ENCODE data around the gene IGF2.

IGF2 gene

GRCh38 chr11:2169626-2170570, 30.7 kb upstream of the IGF2 start:
- no peak for FAIRE-seq
- DNase-seq (ENCODE audit: low spot score) = no peak

- FAIRE-seq (no peak), DNase-seq (ENCODE audit: low spot score) (no peak)
These were observed 29.8 kb upstream of the IGF2 start for GRCh38 chr11:2169005-2169378.

- FAIRE-seq = no peak
- DNase-seq (ENCODE audit: low spot score) = no peak
These were observed 29.3 kb upstream of the IGF2 start for GRCh38 chr11:2168286-2169004.

DNA sequence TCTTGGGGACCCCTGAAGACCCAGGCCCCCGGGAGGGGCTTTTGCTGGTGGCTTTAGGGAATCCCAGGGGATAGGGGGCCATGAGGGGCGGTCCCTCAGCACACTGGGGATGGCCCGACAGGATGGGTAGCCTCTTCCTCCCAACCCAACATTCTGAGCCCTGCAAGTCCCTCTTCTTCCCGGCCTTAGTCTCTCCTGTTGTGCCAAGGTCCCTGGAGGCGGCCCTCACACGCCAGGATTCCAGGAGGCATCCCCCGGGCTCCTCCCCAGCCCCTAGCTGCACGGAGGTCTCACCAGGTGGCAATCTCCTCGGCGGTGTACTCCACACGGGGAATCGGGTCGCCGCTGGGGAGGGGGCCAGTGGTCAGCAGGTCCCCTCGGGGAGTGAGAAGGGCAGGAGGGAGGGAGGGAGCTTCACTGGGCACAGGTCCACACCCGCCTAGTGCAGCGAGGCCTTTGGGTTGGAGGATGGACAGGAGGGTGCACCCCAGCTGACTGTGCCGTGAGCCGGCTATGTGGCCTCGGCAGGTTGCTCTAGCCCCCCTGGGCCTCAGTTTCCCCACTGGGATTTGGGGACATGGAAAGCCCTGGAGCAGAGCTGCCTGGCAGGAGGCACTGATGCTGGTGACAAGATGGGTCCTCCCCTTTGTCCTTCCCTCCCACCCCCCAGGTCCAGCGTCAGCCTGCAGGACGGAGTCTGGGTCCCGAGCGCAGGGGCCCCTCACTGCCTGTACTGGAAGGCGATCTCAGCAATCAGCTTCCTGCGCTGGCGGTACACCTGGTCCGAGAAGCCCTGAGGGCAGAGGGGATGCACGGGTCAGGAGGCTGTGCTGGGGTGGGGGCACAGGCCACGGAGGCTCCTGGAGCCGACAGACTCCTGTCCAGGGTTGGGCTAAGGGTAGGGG, 28.2 kb upstream of the IGF2 start:
- no peak for DNase-seq (ENCODE audit: low spot score)
- FAIRE-seq = no peak

DNA sequence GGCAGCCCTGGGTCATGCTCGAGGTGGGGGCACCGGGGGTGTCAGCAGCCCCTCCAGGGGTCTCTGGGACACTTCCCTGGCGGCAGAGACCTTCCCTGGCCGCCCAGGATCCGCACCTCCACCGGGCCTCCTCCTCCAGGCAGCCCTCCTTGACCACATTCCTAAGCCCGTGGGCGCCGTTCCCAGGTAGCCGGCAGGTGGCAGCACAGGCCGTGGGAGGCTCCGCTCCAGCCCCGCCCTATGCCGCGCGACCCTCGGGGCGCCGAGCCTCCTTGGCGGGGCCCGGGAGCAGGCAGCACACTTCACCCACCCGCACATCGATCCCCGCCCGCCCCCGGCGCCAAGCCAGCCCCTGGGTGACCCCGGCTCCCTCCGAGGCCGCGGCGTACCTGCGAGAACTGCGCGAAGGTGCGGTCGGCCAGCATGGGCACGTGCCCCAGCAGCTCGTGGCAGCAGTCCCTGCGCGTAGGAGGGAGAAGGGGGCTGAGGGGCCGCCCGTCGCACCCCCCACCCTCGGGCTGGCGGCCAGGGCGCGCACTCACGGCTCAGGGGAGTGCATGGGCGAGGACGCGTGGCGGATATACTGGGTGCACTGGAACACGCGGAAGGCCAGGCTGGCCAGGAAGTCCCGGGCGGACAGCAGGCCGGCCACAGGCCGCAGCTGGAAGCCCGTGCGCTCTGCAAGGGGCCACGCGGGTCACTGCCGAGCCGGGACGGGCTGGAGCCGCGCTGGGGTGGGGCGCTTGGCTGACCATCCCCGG, 27.1 kb upstream of the IGF2 start:
- no peak for FAIRE-seq
- no peak for DNase-seq (ENCODE audit: low spot score)

- FAIRE-seq (no peak), DNase-seq (ENCODE audit: low spot score) (no peak)
These were observed 26.4 kb upstream of the IGF2 start for GRCh38 chr11:2165571-2165970.

DNA sequence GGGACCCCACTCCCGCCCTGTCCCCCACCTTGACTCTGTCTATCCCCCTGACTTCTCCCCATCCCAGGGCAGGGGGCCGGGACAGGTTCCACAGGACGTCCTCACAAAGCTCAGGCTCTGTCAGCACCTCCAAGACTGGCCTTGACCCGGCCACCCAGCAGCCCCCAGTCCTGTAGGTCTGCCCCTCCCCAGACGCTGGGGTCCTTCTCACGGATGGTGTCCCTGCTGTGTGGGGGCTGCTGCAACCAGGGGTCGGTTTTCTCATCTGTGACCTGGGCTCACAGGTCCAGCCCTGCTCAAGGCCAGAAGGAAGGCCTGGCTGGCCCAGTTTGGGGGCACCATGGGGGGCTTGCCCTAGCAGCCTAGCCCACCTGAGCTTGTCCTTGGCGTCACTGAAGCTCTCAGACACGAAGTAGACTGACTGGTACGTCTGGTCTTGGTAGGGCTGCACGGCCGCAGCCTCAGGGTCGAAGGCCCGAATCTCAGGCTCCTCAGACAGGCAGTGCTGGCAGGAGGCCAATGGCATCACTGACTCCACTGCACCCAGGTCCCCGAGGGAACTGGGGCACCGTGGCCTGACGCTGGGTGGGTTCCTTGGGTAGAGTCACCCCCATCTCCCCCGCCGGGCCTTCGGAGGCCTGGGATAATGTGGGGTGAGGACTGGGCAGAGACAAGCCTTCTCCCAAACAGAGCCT, 25.8 kb upstream of the IGF2 start:
- DNase-seq (ENCODE audit: low spot score) = no peak
- FAIRE-seq = no peak

DNA sequence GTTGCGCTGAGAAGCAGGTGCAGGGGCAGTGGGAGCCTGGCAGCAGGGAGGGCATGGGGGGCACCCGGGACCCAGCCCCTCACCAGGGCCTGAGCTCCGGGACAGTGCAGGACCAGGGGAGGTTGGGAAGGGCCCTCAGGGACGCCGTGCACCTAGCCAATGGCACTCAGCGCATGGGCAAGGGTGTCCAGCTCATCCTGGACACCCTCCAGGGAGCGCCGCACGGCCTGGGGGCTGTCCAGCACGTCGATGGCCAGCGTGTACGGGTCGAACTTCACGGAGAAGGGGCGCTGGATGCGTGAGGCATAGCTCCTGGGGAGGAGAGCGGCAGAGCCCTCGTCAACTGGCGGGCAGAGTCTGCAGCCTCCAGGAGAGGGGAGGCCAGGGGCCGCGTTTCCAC, 24.9 kb upstream of the IGF2 start:
- no peak for FAIRE-seq
- DNase-seq (ENCODE audit: low spot score) = no peak

- FAIRE-seq (no peak), DNase-seq (ENCODE audit: low spot score) (no peak)
These were observed 24.3 kb upstream of the IGF2 start for GRCh38 chr11:2163428-2163978.

- DNase-seq (ENCODE audit: low spot score) (no peak), FAIRE-seq (no peak)
These were observed 21.6 kb upstream of the IGF2 start, which contains the start of gene INS for GRCh38 chr11:2160736-2161259. Gene INS (minus strand): TSS chr11:2161209. CDS start chr11:2160971, 238 bp downstream.

DNA sequence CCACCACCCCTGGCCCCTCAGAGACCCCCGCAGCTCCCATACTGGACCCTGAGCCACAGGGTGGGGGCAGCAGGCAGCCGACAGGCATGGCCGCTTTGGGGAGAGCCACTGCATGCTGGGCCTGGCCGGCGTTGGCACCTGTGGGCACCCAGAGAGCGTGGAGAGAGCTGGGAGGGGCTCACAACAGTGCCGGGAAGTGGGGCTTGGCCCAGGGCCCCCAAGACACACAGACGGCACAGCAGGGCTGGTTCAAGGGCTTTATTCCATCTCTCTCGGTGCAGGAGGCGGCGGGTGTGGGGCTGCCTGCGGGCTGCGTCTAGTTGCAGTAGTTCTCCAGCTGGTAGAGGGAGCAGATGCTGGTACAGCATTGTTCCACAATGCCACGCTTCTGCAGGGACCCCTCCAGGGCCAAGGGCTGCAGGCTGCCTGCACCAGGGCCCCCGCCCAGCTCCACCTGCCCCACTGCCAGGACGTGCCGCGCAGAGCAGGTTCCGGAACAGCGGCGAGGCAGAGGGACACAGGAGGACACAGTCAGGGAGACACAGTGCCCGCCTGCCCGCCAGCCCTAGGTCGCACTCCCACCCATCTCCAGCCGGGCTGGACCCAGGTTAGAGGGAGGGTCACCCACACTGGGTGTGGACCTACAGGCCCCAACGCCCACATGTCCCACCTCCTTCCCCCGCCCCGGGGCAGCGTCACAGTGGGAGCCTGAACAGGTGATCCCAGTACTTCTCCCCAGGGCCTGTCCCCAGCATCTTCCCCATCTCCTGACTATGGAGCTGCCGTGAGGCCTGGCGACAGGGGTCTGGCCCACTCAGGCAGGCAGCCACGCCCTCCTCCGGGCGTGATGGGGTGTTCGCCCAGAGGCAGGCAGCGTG, 20.6 kb upstream of the IGF2 start:
- FAIRE-seq (no peak), DNase-seq (ENCODE audit: low spot score) (no peak)

- FAIRE-seq (no peak), DNase-seq (ENCODE audit: low spot score) (no peak)
These were observed 19.8 kb upstream of the IGF2 start for GRCh38 chr11:2158966-2159365.

DNA sequence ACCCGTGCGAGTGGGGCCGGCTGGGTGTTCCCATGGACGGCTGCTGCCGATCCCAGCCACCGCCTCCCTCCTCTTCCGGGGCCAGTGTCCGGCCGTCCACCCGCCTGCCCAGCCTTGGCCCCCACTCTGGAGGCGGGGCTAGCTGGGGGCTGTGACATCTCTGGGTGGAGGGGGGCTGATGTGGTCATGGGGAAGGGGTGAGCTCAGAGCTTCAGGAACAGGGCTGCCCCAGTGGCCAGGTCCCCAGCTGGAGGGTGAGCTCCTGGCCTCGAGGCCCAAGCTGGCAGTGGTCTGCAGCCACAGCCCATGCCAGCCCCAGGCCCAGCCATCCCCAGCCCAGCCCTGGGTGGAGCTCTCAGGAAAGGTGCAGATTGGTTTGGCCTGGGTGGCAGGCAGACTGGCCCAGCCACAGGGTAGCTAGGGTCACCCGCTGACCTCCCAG, 19.1 kb upstream of the IGF2 start:
- no peak for FAIRE-seq
- DNase-seq (ENCODE audit: low spot score) = no peak

DNA sequence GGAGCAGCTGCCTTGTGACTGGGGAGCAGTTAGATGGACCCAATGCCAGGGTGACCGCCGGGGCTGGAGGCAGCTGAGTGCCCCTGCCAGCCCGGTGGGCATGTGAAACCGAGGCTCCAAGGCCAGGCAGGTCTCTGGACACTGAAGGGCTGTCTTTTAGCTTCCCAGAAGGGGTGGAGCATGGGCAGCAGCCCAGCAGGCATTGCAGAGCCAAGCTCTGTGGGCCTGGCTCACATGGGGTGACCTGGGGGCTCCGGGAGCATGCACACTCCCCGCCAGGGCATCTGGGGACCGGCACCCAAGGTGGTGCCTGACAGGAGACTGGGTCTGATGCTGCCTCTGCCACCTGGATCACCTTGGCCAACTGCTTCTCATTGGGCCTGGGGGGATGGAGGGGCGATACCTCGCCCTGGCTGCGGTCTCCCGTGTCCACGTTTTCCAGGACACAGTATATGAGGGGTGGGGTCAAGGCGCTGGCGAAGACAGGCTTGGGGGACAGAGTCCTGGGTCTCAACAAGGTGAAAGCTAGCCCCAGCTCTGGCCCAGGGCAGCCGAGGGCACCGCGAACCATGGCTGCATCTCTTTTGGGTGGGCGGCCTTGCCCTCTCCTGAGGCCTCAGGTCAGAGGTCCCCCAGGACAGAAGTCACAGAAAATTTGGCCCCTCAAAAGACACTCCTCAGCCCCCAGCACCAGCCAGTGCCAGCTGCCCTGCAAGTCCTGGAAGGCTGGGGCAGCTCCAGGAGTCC, 18.3 kb upstream of the IGF2 start:
- DNase-seq (ENCODE audit: low spot score) = no peak
- no peak for FAIRE-seq

DNA sequence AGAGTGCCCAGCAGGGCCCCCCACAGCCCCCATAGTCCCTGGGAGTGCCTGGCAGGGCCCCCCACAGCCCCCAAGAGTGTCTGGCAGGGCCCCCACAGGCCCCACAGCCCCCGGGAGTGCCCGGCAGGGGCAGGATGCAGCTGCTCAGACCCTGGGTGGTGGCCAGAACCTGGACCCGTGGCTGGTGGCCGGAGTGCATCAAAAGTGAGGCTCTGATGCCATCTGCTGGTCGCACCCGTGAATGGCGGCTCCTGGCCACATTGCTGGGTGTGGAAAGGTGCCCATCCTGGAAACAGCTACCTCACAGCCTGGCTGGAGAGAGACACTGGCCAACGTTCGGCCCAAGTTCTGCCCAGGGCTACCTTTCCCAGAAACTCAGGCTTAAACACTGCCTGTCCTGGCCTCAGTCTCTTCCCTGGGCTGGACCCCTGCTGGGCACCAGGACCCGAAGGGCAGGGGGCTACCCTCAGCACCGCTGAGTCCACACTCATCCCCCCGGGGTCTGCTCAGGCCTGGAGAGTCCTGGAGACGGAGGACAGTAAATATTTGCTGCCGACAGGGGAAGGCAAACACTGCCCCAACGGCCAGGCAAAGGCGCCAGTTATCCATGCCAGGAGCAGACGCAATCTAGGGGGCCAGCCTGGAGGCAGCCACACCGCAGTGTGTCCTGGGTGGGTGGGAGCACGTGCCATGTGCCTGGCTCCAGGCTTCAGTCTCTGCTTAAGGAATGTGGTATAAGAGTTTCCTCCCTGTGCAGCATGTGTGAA, 17.4 kb upstream of the IGF2 start:
- no peak for FAIRE-seq

GRCh38 chr11:2155511-2155910, 16.3 kb upstream of the IGF2 start:
- no peak for FAIRE-seq
- no peak for DNase-seq (ENCODE audit: low spot score)

More for the DNA sequence above, 17.4 kb upstream of the IGF2 start:
- DNase-seq (ENCODE audit: low spot score) = peak; percentile 76

- FAIRE-seq (no peak), DNase-seq (ENCODE audit: low spot score) (no peak)
These were observed 15.7 kb upstream of the IGF2 start for GRCh38 chr11:2154889-2155288.
